ENCODE results near the gene COL5A1.

Gene COL5A1

DNA sequence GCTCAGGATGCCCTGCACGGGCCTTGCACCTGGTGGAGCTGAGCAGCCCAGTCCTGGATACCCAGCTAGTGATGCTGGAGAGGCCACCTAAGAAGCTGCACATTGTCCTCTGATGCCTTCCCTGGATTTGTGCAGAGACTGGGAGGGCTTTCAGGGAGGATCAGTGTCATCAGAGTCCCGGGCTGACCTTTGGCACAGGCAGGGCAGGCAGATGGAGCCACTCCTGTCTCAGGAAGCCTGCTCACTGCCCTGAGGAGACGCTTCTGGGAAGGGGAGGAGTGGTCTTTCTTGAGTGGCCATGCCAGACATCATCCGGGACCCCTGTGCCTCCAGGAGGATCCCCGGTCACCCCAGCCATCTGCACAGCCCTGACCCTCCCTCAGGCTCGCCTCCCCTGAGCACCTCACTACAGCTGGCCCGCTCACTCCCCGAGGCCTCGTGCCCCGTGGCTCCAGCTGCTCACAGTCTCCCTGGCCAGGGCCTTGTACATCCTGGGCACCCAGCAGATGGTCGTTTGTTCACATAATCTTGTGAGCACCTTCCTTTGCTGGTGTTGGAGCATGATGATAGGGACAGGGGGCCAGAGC lies 191.8 kb downstream of the COL5A1 start:
- TF ChIP-seq, protein P1, sequence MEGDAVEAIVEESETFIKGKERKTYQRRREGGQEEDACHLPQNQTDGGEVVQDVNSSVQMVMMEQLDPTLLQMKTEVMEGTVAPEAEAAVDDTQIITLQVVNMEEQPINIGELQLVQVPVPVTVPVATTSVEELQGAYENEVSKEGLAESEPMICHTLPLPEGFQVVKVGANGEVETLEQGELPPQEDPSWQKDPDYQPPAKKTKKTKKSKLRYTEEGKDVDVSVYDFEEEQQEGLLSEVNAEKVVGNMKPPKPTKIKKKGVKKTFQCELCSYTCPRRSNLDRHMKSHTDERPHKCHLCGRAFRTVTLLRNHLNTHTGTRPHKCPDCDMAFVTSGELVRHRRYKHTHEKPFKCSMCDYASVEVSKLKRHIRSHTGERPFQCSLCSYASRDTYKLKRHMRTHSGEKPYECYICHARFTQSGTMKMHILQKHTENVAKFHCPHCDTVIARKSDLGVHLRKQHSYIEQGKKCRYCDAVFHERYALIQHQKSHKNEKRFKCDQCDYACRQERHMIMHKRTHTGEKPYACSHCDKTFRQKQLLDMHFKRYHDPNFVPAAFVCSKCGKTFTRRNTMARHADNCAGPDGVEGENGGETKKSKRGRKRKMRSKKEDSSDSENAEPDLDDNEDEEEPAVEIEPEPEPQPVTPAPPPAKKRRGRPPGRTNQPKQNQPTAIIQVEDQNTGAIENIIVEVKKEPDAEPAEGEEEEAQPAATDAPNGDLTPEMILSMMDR (IDR thresholded peaks at IDR 0.05; ENCODE audit: control insufficient read depth, extremely low read depth, insufficient read depth) = no peak

DNA sequence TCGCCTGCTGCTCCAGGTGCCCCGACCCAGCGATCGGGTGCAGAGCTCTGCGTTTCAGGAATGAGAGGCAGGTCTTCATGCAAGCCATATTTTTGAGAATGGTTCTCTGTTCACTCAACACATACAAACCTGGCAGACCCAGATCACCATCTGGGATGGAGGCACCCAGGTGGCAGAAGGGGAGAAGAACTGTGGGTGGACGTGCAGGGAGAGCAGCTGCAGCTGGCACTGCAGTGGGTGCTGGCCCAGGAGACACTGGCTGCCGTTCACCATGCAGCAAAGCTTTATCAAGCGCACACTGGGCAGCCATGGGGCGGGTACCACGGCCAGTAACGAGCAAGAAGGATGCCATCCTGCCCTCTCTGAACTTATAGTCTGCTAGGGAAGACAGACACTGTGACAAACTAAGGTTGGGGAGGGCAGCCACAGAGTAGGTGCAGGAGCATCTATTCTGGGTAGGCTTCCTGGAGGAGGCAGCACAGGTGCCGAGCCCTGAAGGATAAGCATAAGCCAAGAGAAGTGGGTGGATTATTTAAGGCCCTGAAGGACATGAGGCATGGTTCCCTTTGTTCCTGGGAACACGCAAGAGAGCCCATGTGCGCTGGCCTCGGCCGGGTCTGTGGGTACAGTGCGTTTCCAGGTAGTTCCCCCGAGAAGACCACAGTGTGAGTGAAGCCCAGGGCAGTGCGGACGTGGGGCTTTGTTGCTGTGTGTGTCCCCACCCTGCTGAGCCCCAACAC lies 192.8 kb downstream of the COL5A1 start:
- TF ChIP-seq, protein P1 (IDR thresholded peaks at IDR 0.05; ENCODE audit: control insufficient read depth, extremely low read depth, insufficient read depth) = no peak
- no peak for DNase-seq (ENCODE audit: low read depth)
- H3K4me3 ChIP-seq (ENCODE audit: low read depth, low read length) = no peak overlapping the region

More for the DNA sequence above, 191.8 kb downstream of the COL5A1 start:
- no peak overlapping the region for H3K4me3 ChIP-seq (ENCODE audit: low read depth, low read length)
- DNase-seq (ENCODE audit: low read depth) = no peak

DNA sequence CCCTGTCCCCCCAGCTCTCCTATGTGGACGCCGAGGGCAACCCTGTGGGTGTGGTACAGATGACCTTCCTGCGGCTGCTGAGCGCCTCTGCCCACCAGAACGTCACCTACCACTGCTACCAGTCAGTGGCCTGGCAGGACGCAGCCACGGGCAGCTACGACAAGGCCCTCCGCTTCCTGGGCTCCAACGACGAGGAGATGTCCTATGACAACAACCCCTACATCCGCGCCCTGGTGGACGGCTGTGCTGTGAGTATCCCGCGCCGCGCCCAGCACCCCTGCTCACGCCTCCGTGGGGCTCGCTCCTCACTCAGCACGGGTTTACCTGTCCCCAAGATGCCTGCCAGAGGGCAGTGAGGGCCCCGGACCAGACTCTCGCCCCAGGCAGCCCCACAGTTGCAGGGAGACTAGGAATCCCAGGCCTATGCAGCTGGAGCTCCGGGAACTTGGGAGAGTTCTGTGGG lies 193.4 kb downstream of the COL5A1 start:
- TF ChIP-seq, protein P1 (IDR thresholded peaks at IDR 0.05; ENCODE audit: control insufficient read depth, extremely low read depth, insufficient read depth) = no peak
- no peak for DNase-seq (ENCODE audit: low read depth)
- no peak overlapping the region for H3K4me3 ChIP-seq (ENCODE audit: low read depth, low read length)

DNA sequence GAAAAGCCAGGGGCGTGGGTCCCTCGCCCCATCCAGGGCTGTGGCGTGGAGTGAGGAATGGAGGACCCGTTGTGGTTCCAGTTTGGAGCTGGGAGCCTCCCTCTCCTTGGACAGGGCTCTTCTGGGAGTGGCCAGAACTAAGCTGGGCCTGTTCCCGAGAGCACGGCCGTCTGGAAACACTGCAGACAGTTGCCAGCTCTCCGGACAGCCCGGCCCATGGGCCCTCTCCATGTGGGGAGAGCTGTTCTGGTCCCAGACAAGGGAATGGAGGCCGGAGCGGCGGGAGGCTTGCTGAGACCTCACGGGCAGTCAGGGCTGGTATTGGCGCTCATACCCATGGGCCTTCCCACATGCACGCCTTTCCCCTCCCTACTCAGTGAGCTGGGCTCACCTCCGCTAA lies 193.8 kb downstream of the COL5A1 start:
- TF ChIP-seq, protein P1 (IDR thresholded peaks at IDR 0.05; ENCODE audit: control insufficient read depth, extremely low read depth, insufficient read depth) = no peak
- no peak for DNase-seq (ENCODE audit: low read depth)
- H3K4me3 ChIP-seq (ENCODE audit: low read depth, low read length) = no peak overlapping the region

DNA sequence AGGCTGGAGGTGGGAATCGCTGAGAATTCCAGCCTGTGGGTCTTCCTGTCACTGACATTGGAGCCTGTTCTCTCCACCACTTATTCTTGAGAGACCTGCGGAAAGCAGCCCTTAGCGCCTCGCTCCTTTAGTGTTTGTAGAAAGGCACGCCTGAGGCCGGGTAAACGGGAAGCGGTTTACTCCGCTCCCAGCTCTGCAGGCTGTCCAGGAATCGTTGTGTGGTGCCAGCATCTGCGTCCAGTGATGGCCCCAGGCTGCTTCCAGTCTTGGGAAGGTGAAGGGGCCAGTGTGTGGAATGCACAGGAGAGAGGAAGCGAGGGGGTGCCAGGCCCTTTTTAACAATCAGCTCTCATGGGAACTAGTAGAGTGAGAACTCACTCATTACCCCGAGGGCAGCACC lies 194.4 kb downstream of the COL5A1 start:
- DNase-seq (ENCODE audit: low read depth) = no peak
- TF ChIP-seq, protein P1 (IDR thresholded peaks at IDR 0.05; ENCODE audit: control insufficient read depth, extremely low read depth, insufficient read depth) = no peak
- H3K4me3 ChIP-seq (ENCODE audit: low read depth, low read length) = no peak overlapping the region

DNA sequence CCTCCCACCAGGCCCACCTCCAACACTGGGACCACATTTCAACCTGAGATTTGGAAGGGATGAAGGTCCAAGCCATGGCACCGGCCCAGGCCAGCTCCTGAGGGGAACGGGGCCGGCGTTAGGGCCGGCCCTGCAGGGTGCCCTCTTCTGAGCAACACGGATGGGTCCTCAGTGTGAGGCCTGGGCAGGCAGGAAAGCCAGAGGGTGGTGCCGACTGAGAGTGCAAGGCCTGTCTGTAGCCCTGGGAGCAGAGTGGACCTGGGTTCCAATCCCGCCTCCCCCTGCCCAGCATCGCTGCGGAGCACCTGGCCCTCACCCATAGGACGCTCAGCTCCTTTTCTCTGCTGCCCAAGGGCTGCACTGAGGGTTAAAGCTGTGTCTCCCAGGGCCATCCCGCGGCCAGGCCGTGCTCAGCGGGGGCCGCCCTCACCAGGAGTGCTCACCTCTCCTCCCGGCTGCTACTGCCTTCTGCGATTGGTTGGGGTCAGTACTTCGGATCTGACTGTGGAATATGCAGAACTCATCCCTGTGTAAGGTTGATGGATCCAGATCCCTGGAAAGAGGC lies 194.9 kb downstream of the COL5A1 start:
- no peak overlapping the region for H3K4me3 ChIP-seq (ENCODE audit: low read depth, low read length)
- DNase-seq (ENCODE audit: low read depth) = no peak
- TF ChIP-seq, protein P1 (IDR thresholded peaks at IDR 0.05; ENCODE audit: control insufficient read depth, extremely low read depth, insufficient read depth) = no peak

All from LNCaP clone FGC (cell line).